Nephron progenitor cell (in vitro differentiated cells): ENCODE results near the gene LHX2.

Source experiments
- DNase-seq: peaks from one replicate; pipeline ENCODE4 v3.0.0; 2021
- H3K27ac Mint-ChIP-seq: 2 replicates; pipeline ENCODE4 v1.8.0; 2021; ENCODE audit warnings: mild to moderate bottlenecking, moderate library complexity, mixed read lengths
- H3K27me3 Mint-ChIP-seq: 2 replicates; pipeline ENCODE4 v1.8.0; 2021; ENCODE audit warnings: mild to moderate bottlenecking, low read depth, mixed read lengths; ENCODE audit not compliant: poor library complexity
- H3K36me3 Mint-ChIP-seq: 2 replicates; pipeline ENCODE4 v1.8.0; 2021; ENCODE audit warnings: low read depth, mixed read lengths
- H3K4me1 Mint-ChIP-seq: 2 replicates; pipeline ENCODE4 v1.8.0; 2021; ENCODE audit warnings: mixed read lengths
- H3K4me3 Mint-ChIP-seq: 2 replicates; pipeline ENCODE4 v1.8.0; 2021; ENCODE audit warnings: mild to moderate bottlenecking, moderate library complexity, mixed read lengths
- H3K9me3 Mint-ChIP-seq: 2 replicates; pipeline ENCODE4 v1.8.0; 2021; ENCODE audit warnings: mild to moderate bottlenecking, moderate library complexity, mixed read lengths
- CTCF ChIP-seq: fragments of 200-600 bp; sonication (generic); IDR thresholded peaks from 2 replicates; pipeline ENCODE4 v1.5.0; 2021; ENCODE audit warnings: antibody characterized with exemption

Gene LHX2

GRCh38 chr9:124011460-124012301 is at the start of gene LHX2:
TSS of gene LHX2 (plus strand) at chr9:124011768. CDS start at chr9:124012349, 581 bp downstream.
- Mint-ChIP-seq H3K36me3 (no peaks in the 10 kb centered on the region), H3K27me3 (peaks cover 96% of the 10 kb centered on the region), H3K27ac (no peak within 1 kb of the TSS), H3K4me3 (peak within 1 kb of the TSS; percentile 63), H3K9me3 (no peaks in the 10 kb centered on the region), H3K4me1 (peaks cover 42% of the 10 kb centered on the region)
- peak; percentile 81 for DNase-seq
- TF ChIP-seq CTCF: no peak

GRCh38 chr9:123964761-123965160 is 46.8 kb upstream of the LHX2 start:
- Mint-ChIP-seq H3K4me1 (peaks cover 4% of the 10 kb centered on the region), H3K27me3 (peaks cover 36% of the 10 kb centered on the region)
- DNase-seq: no peak

GRCh38 chr9:123965801-123966686 is 45.5 kb upstream of the LHX2 start:
- Mint-ChIP-seq H3K27me3 (peaks cover 28% of the 10 kb centered on the region), H3K27ac (no peak overlapping the region), H3K4me3 (no peak overlapping the region), H3K4me1 (peaks cover 4% of the 10 kb centered on the region), H3K36me3 (no peaks in the 10 kb centered on the region), H3K9me3 (no peaks in the 10 kb centered on the region)
- no peak for DNase-seq
- no peak for TF ChIP-seq CTCF

More at GRCh38 chr9:123964761-123965160, 46.8 kb upstream of the LHX2 start:
- Mint-ChIP-seq H3K9me3 (no peaks in the 10 kb centered on the region), H3K36me3 (no peaks in the 10 kb centered on the region), H3K27ac (no peak overlapping the region), H3K4me3 (no peak overlapping the region)
- no peak for TF ChIP-seq CTCF

- H3K4me3 Mint-ChIP-seq: no peak overlapping the region
- H3K9me3 Mint-ChIP-seq: no peaks in the 10 kb centered on the region
- peaks cover 24% of the 10 kb centered on the region for H3K27me3 Mint-ChIP-seq
- H3K4me1 Mint-ChIP-seq: no peaks in the 10 kb centered on the region
- H3K27ac Mint-ChIP-seq: no peak overlapping the region
- H3K36me3 Mint-ChIP-seq: no peaks in the 10 kb centered on the region
- TF ChIP-seq CTCF: no peak
- DNase-seq: no peak
These were observed 44.2 kb upstream of the LHX2 start for GRCh38 chr9:123967323-123967722.

- Mint-ChIP-seq H3K4me1 (no peaks in the 10 kb centered on the region), H3K9me3 (no peaks in the 10 kb centered on the region), H3K27ac (no peak overlapping the region), H3K4me3 (no peak overlapping the region), H3K27me3 (peaks cover 14% of the 10 kb centered on the region), H3K36me3 (no peaks in the 10 kb centered on the region)
- no peak for DNase-seq
- TF ChIP-seq CTCF: no peak
These were observed 39.0 kb upstream of the LHX2 start for GRCh38 chr9:123972618-123973017.
